ENCODE results near the gene PDZD2. TPM values are rescaled to one million over a fixed set of nuclear protein-coding genes. Genes with fewer than 3 reads are reported as not detected.

PDZD2 gene
- total and polyA plus RNA-seq, 9 donors = 21.2 to 58.2 (median 37.8) TPM

DNA sequence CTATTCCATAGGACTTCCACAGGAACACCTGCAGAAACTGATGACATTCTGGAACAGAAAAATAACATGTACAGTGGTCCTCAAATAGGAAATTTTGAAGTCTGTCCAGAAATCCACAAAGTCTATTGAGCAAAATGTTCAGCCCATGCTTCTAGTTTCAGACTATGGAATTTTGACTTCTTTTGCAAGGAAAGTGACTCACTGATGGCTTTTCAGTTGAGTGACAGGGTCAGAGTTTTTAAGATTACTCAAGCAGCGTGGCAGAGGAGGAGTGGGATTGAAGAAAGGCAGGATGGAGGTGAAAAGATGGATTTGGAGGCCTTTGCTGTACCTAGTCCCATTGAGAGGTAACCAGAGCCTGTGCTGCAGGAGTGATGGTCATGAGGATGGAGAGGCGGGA is 383.7 kb downstream of the PDZD2 start:
- WGBS, 3 donors = 89 to 100% (median 98%) methylated on average over 2 of the region's 2 CpGs
- Histone ChIP-seq H3K27me3 (no peaks in the 10 kb centered on the region), H3K27ac (no peak overlapping the region), H3K4me3 (no peak overlapping the region), H3K36me3 (no peaks in the 10 kb centered on the region), H3K9me3 (no peaks in the 10 kb centered on the region), H3K4me1 (ENCODE audit: insufficient read depth) (peaks cover 12% of the 10 kb centered on the region)
- no peak for DNase-seq
- TF ChIP-seq EP300 (IDR thresholded peaks at IDR 0.05) (no peak), CTCF (IDR thresholded peaks at IDR 0.05) (no peak), POLR2A (IDR thresholded peaks at IDR 0.05) (no peak)
- intact Hi-C loops (cut with DNase I) = no loop called here

DNA sequence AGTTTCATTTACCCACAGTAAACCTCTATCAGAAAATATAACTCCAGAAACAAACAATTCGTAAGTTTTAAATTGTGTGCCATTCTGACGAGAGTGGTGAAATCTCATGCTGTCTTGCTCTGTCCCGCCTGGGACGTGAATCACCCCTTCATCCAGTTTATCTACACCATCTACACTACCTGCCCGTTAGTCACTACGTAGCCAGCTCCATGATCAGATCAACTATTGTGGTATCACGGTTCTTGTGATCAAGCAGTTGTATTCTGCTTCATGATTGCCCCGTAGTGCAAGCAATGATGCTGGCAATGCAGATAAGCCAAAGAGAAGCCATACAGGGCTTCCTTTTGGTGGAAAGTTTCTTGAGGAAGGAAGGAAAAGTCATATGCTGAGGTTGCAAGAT is 384.9 kb downstream of the PDZD2 start:
- H3K4me3 ChIP-seq = no peak overlapping the region
- 88 to 91% (median 90%) methylated on average over 8 of the region's 8 CpGs for WGBS, 3 donors
- no peak overlapping the region for H3K27ac ChIP-seq
- peaks cover 8% of the 10 kb centered on the region for H3K4me1 ChIP-seq (ENCODE audit: insufficient read depth)
- H3K9me3 ChIP-seq = no peaks in the 10 kb centered on the region
- no peak for DNase-seq
- TF ChIP-seq EP300 (IDR thresholded peaks at IDR 0.05) (no peak), POLR2A (IDR thresholded peaks at IDR 0.05) (no peak), CTCF (IDR thresholded peaks at IDR 0.05) (no peak)
- H3K36me3 ChIP-seq = no peaks in the 10 kb centered on the region
- no peaks in the 10 kb centered on the region for H3K27me3 ChIP-seq
- intact Hi-C loops (cut with DNase I) = no loop called here

DNA sequence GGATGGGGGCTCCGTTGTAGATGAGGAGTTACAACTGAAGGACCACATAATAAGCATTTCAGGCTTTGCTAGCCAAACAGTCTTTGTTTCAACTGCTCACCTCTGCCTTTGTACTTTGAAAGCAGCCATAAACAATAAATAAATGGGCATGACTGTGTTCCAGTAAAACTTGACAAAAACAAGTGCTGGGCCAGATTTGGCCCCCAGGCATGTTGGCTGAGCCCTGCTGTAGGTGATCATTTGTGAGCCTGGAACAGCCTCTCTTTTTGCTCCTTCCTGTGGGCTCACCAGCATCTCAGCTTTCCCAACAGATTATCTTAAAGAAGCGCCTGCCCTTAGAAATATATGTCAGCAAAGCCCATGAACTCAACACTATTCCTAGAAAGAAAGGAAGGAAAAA is 385.8 kb downstream of the PDZD2 start:
- 90 to 96% (median 94%) methylated on average over 2 of the region's 2 CpGs for WGBS, 3 donors
- DNase-seq = no peak
- no peak overlapping the region for H3K27ac ChIP-seq
- no peaks in the 10 kb centered on the region for H3K9me3 ChIP-seq
- intact Hi-C loops (cut with DNase I) = loop anchor here in 1 of 4 donors (5.0 kb wide), 1 partner anchor 87 kb away; no protein-coding TSS in a partner anchor
- H3K27me3 ChIP-seq = no peaks in the 10 kb centered on the region
- no peak overlapping the region for H3K4me3 ChIP-seq
- H3K4me1 ChIP-seq (ENCODE audit: insufficient read depth) = peaks cover 11% of the 10 kb centered on the region
- H3K36me3 ChIP-seq = no peaks in the 10 kb centered on the region
- no peak for TF ChIP-seq POLR2A (IDR thresholded peaks at IDR 0.05)
- no peak for TF ChIP-seq CTCF (IDR thresholded peaks at IDR 0.05)
- TF ChIP-seq EP300 (IDR thresholded peaks at IDR 0.05) = no peak

DNA sequence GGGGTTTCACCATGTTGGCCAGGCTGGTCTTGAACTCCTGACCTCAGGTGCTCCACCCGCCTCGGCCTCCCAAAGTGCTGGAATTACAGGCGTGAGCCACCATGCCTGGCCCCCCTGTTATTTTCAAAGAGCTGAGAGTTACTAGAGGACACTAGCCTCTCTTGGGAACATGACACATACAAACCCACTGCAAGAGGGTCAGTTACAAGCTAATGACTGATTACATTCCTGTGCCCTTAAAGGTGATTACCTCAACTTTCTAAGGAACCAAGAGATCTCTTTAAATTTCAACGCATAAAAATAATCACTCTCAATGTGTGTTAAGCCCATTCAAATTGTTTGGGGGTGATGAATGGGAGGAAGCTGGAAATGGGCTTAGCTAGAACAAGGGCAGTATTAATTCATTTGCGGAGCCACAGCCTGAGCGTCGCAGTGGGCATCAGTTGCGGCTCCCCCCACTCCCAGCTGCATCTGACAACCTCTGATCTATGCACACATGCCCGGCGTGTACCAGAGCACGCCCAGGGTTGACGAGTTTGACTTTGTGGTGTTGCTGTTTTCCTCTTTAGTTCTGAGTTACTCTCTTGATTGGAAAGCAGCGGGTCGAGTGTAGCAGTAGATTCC is 388.3 kb downstream of the PDZD2 start:
- no peaks in the 10 kb centered on the region for H3K27me3 ChIP-seq
- DNase-seq = no peak
- no peak overlapping the region for H3K4me3 ChIP-seq
- H3K9me3 ChIP-seq = no peaks in the 10 kb centered on the region
- TF ChIP-seq EP300 (IDR thresholded peaks at IDR 0.05) = no peak
- no peak for TF ChIP-seq POLR2A (IDR thresholded peaks at IDR 0.05)
- TF ChIP-seq CTCF (IDR thresholded peaks at IDR 0.05) = no peak
- WGBS, 3 donors = 28 to 44% (median 34%) methylated on average over 14 of the region's 14 CpGs
- H3K27ac ChIP-seq = peak overlapping the region in 1 of 2 donors; percentile 29
- peaks cover 8% of the 10 kb centered on the region for H3K4me1 ChIP-seq (ENCODE audit: insufficient read depth)
- intact Hi-C loops (cut with DNase I) = loop anchor here in 1 of 4 donors (5.0 kb wide), 1 partner anchor 90 kb away; no protein-coding TSS in a partner anchor
- H3K36me3 ChIP-seq = no peaks in the 10 kb centered on the region
